Measurements from ENCODE around the gene TFAM.
"Not testable (repeated sequence)": the region's sequence is repeated elsewhere in the genome, so short reads cannot be mapped to it uniquely, and the experiment has no call there.

The TFAM gene

GRCh38 chr10:58373442-58373827 lies 11.8 kb upstream of the TFAM start:
- no peak for DNase-seq

GRCh38 chr10:58382489-58382995 lies 2.7 kb upstream of the TFAM start:
- DNase-seq = no peak

- no peak for DNase-seq
Observed at GRCh38 chr10:58384095-58384494, 1.1 kb upstream of the TFAM start.

- peak; percentile 33 for DNase-seq
Observed at GRCh38 chr10:58384544-58384998, 639 bp upstream of the TFAM start.

GRCh38 chr10:58385784-58386112 lies 538 bp downstream of the TFAM start:
- peak; percentile 2 for DNase-seq

GRCh38 chr10:58389024-58389423 lies 3.8 kb downstream of the TFAM start:
- DNase-seq = no peak

- DNase-seq = no peak
Observed at GRCh38 chr10:58393317-58393716, 8.1 kb downstream of the TFAM start.

- DNase-seq = no peak
Observed at GRCh38 chr10:58394471-58394870, 9.3 kb downstream of the TFAM start.

GRCh38 chr10:58396057-58396456 lies 10.8 kb downstream of the TFAM start:
- no peak for DNase-seq

- no peak for DNase-seq
Observed at GRCh38 chr10:58397830-58398229, 12.6 kb downstream of the TFAM start.

GRCh38 chr10:58399410-58399809 lies 14.2 kb downstream of the TFAM start:
- DNase-seq = no peak

- DNase-seq = no peak
Observed at GRCh38 chr10:58400609-58401008, 15.4 kb downstream of the TFAM start.

GRCh38 chr10:58404001-58404400 lies 18.8 kb downstream of the TFAM start:
- DNase-seq = no peak

- DNase-seq = no peak
Observed at GRCh38 chr10:58409956-58410610, 24.9 kb downstream of the TFAM start.

- no peak for DNase-seq
Observed at GRCh38 chr10:58412502-58412961, 27.3 kb downstream of the TFAM start.

GRCh38 chr10:58414270-58415041 lies 29.2 kb downstream of the TFAM start:
- no peak for DNase-seq

GRCh38 chr10:58415757-58416156 lies 30.5 kb downstream of the TFAM start:
- no peak for DNase-seq

GRCh38 chr10:58417902-58418301 lies 32.7 kb downstream of the TFAM start:
- DNase-seq = not testable (repeated sequence)

GRCh38 chr10:58424176-58424575 lies 39.0 kb downstream of the TFAM start:
- no peak for DNase-seq

GRCh38 chr10:58428436-58428835 lies 43.2 kb downstream of the TFAM start:
- not testable (repeated sequence) for DNase-seq

- no peak for DNase-seq
Observed at GRCh38 chr10:58431903-58432302, 46.7 kb downstream of the TFAM start.

- no peak for DNase-seq
Observed at GRCh38 chr10:58433066-58433465, 47.9 kb downstream of the TFAM start.

GRCh38 chr10:58433571-58433970 lies 48.4 kb downstream of the TFAM start:
- DNase-seq = no peak

GRCh38 chr10:58435297-58435985 lies 50.2 kb downstream of the TFAM start:
- no peak for DNase-seq

All from DMS79 treated with DMSO at 0.1 percent for 48 hours (cell line).